Kidney tubule cell (primary cell): ENCODE measurements around the gene CTCF.

Source experiments
- DNase-seq: peaks from one replicate; pipeline ENCODE4 v3.0.0-alpha.2; 2018; ENCODE audit warnings: low spot score

CTCF gene

DNA sequence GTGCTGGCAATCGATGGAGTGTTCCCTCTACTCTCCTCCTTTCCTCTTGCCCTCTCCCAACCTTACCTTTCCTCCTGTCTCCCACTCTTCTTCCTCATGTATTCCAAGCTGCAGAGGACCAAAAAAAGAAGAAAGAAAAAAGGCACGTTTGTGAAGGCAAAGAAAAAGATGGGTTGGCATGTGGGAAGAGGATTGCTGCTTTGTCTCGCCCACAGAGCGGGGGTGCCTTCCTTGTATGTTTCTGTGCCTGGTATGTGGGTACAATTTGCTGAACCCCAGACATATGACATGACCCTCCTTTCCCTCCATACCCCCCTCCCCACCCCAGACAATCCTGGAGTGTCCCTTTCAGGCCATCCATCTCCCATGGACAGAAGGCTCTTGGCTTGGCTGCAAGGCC is 13.1 kb upstream of the CTCF start:
- no peak for DNase-seq

- DNase-seq: no peak
Observed at GRCh38 chr16:67549936-67550335, 12.4 kb upstream of the CTCF start.

DNA sequence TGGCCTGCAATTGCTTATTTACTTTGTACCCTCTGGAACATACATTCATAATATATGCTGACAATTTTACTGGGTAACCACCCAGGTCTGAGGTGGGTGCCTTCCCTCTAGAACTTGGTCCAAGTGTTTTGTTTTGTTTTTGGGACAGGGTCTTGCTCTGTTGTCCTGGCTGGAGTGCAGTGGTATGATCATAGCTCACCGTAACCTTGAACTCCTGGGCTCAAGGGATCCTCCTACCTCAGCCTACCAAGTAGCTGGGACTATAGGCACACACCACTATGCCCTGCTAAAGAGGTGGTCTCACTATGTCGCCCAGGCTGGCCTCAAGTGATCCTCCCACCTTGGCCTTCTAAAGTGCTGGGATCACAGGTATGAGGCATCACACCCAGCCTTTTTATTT is 11.2 kb upstream of the CTCF start:
- no peak for DNase-seq

DNA sequence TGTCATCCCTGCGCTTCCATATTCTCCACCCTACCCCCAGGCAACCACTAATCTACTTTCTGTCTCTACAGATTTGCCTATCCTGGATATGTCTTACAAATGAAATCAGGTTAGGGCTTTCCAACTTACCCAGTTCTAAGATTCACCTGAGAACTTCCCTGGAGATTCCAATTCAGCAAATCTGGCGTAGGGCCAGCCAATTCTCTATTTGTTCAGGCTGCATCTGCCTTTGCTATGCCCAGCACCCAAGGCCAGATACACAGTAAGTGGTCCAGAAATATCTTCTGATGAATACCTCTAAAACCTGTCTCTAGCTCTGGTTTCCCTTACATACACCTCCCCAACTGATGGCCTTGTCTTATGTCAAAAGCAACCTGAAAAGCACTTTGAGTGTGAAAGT is 10.4 kb upstream of the CTCF start:
- DNase-seq: no peak

GRCh38 chr16:67552476-67552875 is 9.8 kb upstream of the CTCF start:
- no peak for DNase-seq

GRCh38 chr16:67555795-67556212 is 6.5 kb upstream of the CTCF start:
- DNase-seq: peak; percentile 80

DNA sequence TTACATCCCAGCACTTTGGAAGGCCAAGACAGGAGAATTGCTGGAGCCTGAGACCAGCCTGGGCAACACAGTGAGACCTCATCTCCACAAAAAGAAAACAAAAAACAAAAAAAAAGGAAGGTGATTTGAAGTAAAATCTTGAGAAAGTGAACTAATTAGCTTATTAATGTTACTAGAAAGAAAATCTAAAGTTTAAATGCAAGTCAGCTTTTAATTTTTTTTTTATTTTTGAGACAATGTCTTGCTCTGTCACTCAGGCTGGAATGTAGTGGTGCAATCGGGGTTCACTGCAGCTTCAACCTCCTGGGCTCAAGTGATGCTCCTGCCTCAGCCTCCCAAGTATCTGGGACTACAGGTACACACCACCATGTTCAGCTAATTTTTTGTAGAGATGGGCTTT is 3.5 kb upstream of the CTCF start:
- DNase-seq: no peak

- DNase-seq: no peak
Observed at GRCh38 chr16:67560827-67561342, 1.4 kb upstream of the CTCF start.

- DNase-seq: no peak
Observed at GRCh38 chr16:67561501-67561823, 864 bp upstream of the CTCF start.

DNA sequence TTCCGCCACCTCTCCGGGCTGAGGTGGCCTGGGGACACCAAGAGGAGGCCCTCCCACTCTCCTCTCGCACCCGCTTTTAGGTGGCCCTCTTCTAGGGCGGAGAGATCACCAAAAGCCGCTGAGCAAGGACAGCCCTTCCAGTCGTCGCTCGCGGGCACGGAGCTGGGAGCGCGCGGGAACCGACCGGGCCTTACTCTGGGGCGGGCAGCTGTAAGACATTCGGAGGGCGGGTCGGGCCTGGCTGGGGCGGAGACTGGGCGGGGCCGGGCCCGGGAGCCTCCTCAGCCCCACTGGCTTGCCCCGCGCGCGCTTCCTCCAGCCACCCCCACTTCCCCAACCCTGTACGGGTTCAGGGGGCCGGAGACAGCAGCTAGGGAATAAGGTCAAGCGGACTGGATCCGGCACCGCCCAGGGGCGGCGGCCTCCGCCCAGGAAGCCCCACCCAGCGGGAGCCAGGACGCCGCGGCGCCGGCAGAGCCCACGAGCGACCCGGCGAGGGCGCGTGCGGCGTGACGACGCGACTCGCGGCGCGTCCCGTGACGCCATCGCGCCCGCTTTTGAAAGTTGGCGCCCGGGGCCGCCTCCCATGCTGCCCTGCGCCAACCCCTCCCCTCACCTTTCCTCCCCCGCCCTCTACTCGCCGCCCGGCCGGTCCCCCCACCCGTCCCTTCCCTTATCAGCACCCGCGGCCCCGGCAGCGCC is 351 bp upstream of the CTCF start:
- DNase-seq: peak; percentile 98

- DNase-seq: peak; percentile 63
Observed at GRCh38 chr16:67562918-67563707, 787 bp downstream of the CTCF start.

- DNase-seq: peak; percentile 49
Observed at GRCh38 chr16:67563708-67564468, 1.6 kb downstream of the CTCF start.

- no peak for DNase-seq
Observed at GRCh38 chr16:67565470-67566100, 3.3 kb downstream of the CTCF start.

GRCh38 chr16:67571464-67571863 is 9.1 kb downstream of the CTCF start:
- DNase-seq: no peak

- DNase-seq: no peak
Observed at GRCh38 chr16:67571981-67572431, 9.7 kb downstream of the CTCF start.

DNA sequence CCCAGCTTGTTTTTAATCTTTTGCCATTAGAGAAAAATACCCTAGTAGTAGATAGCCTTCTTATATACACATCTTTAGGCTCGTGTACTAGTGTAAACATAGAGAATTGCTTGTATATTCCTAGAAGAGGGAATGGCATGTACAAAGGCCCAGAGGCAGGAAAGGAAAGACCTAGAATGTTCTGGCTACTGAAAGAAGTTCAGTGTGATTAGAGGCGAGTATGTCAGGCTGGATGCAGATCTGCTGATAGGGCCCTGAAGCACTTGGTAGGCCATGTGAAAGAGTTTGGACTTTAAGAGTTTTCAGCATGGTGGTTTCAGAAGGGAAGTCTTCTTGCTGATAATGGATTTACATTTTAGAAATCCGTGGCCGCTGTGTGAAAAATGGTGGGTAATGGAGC is 17.4 kb downstream of the CTCF start:
- no peak for DNase-seq

GRCh38 chr16:67580202-67580601 is 17.9 kb downstream of the CTCF start:
- DNase-seq: no peak

GRCh38 chr16:67593288-67593687 is 31.0 kb downstream of the CTCF start:
- DNase-seq: no peak

DNA sequence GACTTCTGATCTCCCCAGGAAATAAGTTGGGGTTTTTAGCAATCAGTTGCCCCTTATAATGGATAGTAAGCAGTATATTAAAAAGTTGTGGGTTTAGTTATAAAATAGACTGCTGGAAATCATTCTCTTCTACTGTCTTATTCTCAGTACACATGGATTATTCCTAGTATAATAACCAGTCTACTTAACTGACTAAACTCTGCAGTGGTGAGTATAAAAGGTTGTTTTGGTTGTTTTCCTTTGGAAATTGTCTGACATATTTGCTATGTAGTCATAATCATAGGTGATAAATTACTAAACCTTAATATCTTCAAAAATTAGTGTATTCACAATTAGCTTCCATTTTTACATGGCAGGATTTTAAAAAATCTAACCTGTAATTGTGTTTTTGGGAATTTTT is 31.4 kb downstream of the CTCF start:
- no peak for DNase-seq

GRCh38 chr16:67594256-67594915 is 32.1 kb downstream of the CTCF start:
- DNase-seq: no peak

DNA sequence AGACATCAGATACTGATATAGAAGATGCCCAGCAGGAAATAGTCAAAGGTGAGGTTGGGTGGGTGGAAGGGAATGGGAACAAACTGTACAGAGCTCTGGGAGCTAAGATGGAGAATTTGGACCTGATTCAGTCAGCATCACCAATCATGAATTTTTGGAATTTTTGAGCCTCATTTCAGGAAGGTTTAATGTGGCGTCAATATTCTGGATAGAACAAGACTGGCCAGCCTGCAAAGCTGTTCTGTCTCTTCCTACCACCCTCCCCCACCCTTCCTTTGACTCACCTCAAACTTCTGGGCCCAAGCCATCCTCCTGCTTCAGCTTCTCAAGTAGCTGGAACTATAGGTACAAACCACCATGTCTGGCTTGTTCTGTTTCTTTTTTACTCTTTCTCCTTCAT is 32.6 kb downstream of the CTCF start:
- DNase-seq: peak; percentile 49

GRCh38 chr16:67598527-67598926 is 36.2 kb downstream of the CTCF start:
- DNase-seq: no peak
